ENCODE data around the gene KRTAP10-1. TPM values are rescaled to one million over a fixed set of nuclear protein-coding genes. Genes with fewer than 3 reads are reported as not detected.
"Not testable (repeated sequence)": the region's sequence is repeated elsewhere in the genome, so short reads cannot be mapped to it uniquely, and the experiment has no call there.

The KRTAP10-1 gene
- total RNA-seq, 1 donor from 2014 or later, result not detected

DNA sequence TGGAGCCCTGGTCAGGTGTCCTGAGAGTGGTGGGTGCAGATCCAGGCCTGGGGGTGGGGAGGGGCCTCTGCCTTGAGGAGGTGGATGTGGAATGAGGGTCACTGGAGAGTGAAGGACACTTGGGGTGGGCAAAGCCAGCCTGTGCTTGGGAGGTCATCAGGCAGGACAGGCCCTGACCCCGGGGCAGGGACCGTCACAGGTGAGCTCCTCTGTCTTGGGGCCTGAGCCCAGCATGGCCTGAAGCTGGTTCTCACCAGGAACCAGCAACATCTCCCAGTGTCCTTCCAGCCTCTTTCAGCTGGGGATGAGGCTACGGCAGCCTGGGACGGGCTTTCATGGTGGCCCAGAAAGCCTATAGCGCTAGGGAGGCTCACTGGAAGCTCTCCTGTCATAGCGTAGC lies 12.1 kb upstream of the KRTAP10-1 start:
- intact Hi-C loops (cut with DNase I), result no loop called here
- H3K27me3 ChIP-seq, result no peaks in the 10 kb centered on the region
- no peak overlapping the region for H3K27ac ChIP-seq
- no peak overlapping the region for H3K4me3 ChIP-seq
- peaks cover 0 to 2% of the 10 kb centered on the region in 2 donors for H3K9me3 ChIP-seq
- no peaks in the 10 kb centered on the region for H3K36me3 ChIP-seq
- H3K4me1 ChIP-seq, result no peaks in the 10 kb centered on the region
- no peak for DNase-seq (ENCODE audit: low spot score in 2 of 2)
- TF ChIP-seq, protein P1, sequence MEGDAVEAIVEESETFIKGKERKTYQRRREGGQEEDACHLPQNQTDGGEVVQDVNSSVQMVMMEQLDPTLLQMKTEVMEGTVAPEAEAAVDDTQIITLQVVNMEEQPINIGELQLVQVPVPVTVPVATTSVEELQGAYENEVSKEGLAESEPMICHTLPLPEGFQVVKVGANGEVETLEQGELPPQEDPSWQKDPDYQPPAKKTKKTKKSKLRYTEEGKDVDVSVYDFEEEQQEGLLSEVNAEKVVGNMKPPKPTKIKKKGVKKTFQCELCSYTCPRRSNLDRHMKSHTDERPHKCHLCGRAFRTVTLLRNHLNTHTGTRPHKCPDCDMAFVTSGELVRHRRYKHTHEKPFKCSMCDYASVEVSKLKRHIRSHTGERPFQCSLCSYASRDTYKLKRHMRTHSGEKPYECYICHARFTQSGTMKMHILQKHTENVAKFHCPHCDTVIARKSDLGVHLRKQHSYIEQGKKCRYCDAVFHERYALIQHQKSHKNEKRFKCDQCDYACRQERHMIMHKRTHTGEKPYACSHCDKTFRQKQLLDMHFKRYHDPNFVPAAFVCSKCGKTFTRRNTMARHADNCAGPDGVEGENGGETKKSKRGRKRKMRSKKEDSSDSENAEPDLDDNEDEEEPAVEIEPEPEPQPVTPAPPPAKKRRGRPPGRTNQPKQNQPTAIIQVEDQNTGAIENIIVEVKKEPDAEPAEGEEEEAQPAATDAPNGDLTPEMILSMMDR (IDR thresholded peaks at IDR 0.05), result no peak

- no peak for DNase-seq (ENCODE audit: low spot score in 2 of 2)
- intact Hi-C loops (cut with DNase I), result no loop called here
These were observed 11.5 kb upstream of the KRTAP10-1 start, which contains the start of gene KRTAP10-2 for GRCh38 chr21:44551340-44551961. KRTAP10-2 (minus strand) TSS chr21:44551505; CDS start chr21:44551458, 47 bp downstream.

GRCh38 chr21:44550807-44551206 lies 10.8 kb upstream of the KRTAP10-1 start:
- no peak overlapping the region for H3K4me3 ChIP-seq
- no peaks in the 10 kb centered on the region for H3K36me3 ChIP-seq
- TF ChIP-seq, protein P1 (IDR thresholded peaks at IDR 0.05), result no peak
- no peak overlapping the region for H3K27ac ChIP-seq
- peaks cover 3 to 6% of the 10 kb centered on the region in 2 donors for H3K9me3 ChIP-seq
- intact Hi-C loops (cut with DNase I), result no loop called here
- no peaks in the 10 kb centered on the region for H3K4me1 ChIP-seq
- no peaks in the 10 kb centered on the region for H3K27me3 ChIP-seq
- no peak for DNase-seq (ENCODE audit: low spot score in 2 of 2)

More at GRCh38 chr21:44551340-44551961, 11.5 kb upstream of the KRTAP10-1 start, which contains the start of gene KRTAP10-2:
- H3K4me1 ChIP-seq, result no peaks in the 10 kb centered on the region
- H3K9me3 ChIP-seq, result peaks cover 1 to 3% of the 10 kb centered on the region in 2 donors
- no peak within 1 kb of the TSS for H3K4me3 ChIP-seq
- H3K27ac ChIP-seq, result no peak within 1 kb of the TSS
- H3K36me3 ChIP-seq, result no peaks in the 10 kb centered on the region
- TF ChIP-seq, protein P1 (IDR thresholded peaks at IDR 0.05), result no peak
- H3K27me3 ChIP-seq, result no peaks in the 10 kb centered on the region

DNA sequence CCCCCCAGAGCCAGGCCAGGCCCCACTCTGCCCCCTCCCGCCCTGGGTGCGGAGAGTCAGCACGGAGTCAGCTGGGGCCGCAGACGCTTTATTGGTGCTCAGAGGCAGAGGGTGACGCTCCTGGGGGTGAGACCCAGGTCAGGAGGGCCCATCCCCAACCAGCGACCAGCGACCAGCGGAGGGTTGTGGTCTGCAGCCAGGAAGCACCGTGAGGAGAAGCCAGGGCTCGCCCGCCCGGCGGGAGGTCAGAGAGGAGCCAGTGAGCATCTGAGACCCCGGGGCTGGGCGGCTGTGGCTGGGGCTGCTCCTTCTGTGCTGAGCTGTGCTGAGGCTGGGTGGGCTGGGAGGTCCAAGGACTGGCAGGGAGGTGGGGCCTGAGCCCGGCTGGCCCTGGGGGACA lies 10.3 kb upstream of the KRTAP10-1 start:
- not testable (repeated sequence) for H3K4me1 ChIP-seq

GRCh38 chr21:44549525-44550211 lies 9.7 kb upstream of the KRTAP10-1 start:
- Histone ChIP-seq H3K27ac (no peak overlapping the region), H3K4me1 (no peaks in the 10 kb centered on the region), H3K9me3 (peaks cover 3 to 6% of the 10 kb centered on the region in 2 donors), H3K36me3 (no peaks in the 10 kb centered on the region), H3K4me3 (no peak overlapping the region), H3K27me3 (no peaks in the 10 kb centered on the region)
- intact Hi-C loops (cut with DNase I), result no loop called here
- DNase-seq (ENCODE audit: low spot score in 2 of 2), result no peak
- TF ChIP-seq, protein P1 (IDR thresholded peaks at IDR 0.05), result no peak

More for the DNA sequence above, 10.3 kb upstream of the KRTAP10-1 start:
- intact Hi-C loops (cut with DNase I); DNase-seq (ENCODE audit: low spot score in 2 of 2); H3K36me3 ChIP-seq; H3K27me3 ChIP-seq; H3K4me3 ChIP-seq; H3K27ac ChIP-seq; H3K9me3 ChIP-seq: not testable (repeated sequence)

- no peak for DNase-seq (ENCODE audit: low spot score in 2 of 2)
- no peak overlapping the region for H3K4me3 ChIP-seq
- intact Hi-C loops (cut with DNase I), result no loop called here
- H3K27me3 ChIP-seq, result no peaks in the 10 kb centered on the region
- H3K9me3 ChIP-seq, result peaks cover 3 to 6% of the 10 kb centered on the region in 2 donors
- no peaks in the 10 kb centered on the region for H3K36me3 ChIP-seq
- no peaks in the 10 kb centered on the region for H3K4me1 ChIP-seq
- no peak overlapping the region for H3K27ac ChIP-seq
- TF ChIP-seq, protein P1 (IDR thresholded peaks at IDR 0.05), result no peak
These were observed 8.9 kb upstream of the KRTAP10-1 start for GRCh38 chr21:44548922-44549321.
